Tibial nerve (tissue), 4 donors: ENCODE data around the gene KRT28. TPM values are rescaled to one million over a fixed set of nuclear protein-coding genes. Genes with fewer than 3 reads are reported as not detected.

ENCODE experiments used
- DNase-seq, 2 donors: peaks; one replicate each; pipeline ENCODE4 v3.0.0-alpha.2; 2019; ENCODE audit warnings: low spot score in 2 of 2
- H3K27ac ChIP-seq, 4 donors: fragments of 200-600 bp; sonication (generic) in 3 of 4; one replicate each; pipeline ENCODE4 v1.5.1; 2017 to 2019; ENCODE audit warnings: mild to moderate bottlenecking in 1 of 4
- H3K27me3 ChIP-seq, 2 donors: fragments of 200-600 bp; sonication (generic) in 1 of 2; one replicate each; pipeline versions ENCODE4 v1.5.1 to v1.6.0; 2017 to 2019
- H3K36me3 ChIP-seq, 3 donors: fragments of 200-600 bp; sonication (generic); one replicate each; pipeline ENCODE4 v1.5.1; 2018 to 2019
- H3K4me1 ChIP-seq, 4 donors: fragments of 200-600 bp; sonication (generic) in 3 of 4; one replicate each; pipeline ENCODE4 v1.5.1; 2017 to 2019
- H3K4me3 ChIP-seq, 4 donors: fragments of 200-600 bp; sonication (generic) in 3 of 4; one replicate each; pipeline ENCODE4 v1.5.1; 2017 to 2019; ENCODE audit warnings: mild to moderate bottlenecking in 1 of 4, moderate library complexity in 1 of 4
- H3K9me3 ChIP-seq, 4 donors: fragments of 200-600 bp; sonication (generic) in 3 of 4; one replicate each; pipeline ENCODE4 v1.5.1; 2017 to 2019
- EP300 ChIP-seq, 2 donors: sonication (generic); formaldehyde crosslinking; IDR thresholded peaks; one replicate each; pipeline ENCODE4 v1.6.1; 2017; ENCODE audit warnings: antibody characterized with exemption in 2 of 2, mild to moderate bottlenecking in 1 of 2
- POLR2A ChIP-seq, 2 donors: fragments of 450-650 bp; IDR thresholded peaks; one replicate each; pipeline ENCODE4 v1.6.1; 2017; ENCODE audit warnings: antibody characterized with exemption in 2 of 2, mild to moderate bottlenecking in 2 of 2, moderate library complexity in 2 of 2
- WGBS, 2 donors: methylation state at CpG; one replicate each; pipeline ENCODE4 v1.1.5; 2018; 5-methylcytosine and 5-hydroxymethylcytosine counted together
- total RNA-seq, 4 donors: library from RNA; depleted of rRNA; stranded (reverse); fragments of >200 nt; gene quantifications; one replicate each; pipeline ENCODE4 v1.1.0, GENCODE V29; 2016
- TF ChIP-seq, protein P1 (sequence below), 5 experiments: fragments of 200-600 bp in 3 of 5; fragments of 450-650 bp in 2 of 5; sonication (generic) in 3 of 5; IDR thresholded peaks; one replicate each; pipeline ENCODE4 v1.5.1; 2016 to 2019; ENCODE audit warnings: antibody characterized with exemption in 5 of 5, mild to moderate bottlenecking in 3 of 5, moderate library complexity in 2 of 5

Gene KRT28
- total RNA-seq, 4 donors from 2014 or later = not detected

DNA sequence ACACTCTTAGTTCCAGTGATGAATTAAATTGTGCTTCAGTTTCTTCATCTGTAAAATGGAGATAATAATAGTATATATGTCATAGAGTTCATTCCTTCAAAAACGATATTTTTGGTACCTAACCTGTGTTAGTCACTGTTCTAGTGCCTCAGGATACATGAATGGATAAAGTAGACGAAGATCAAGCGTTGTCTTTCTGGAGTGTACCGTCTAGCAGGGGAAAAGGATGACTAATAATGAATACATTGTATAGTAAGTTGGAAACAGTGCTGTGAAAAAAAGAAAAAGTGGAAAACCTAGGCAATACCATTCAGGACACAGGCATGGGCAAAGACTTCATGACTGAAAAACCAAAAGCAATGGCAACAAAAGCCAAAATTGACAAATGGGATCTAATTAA is 14.0 kb upstream of the KRT28 start:
- Histone ChIP-seq H3K27ac (no peak overlapping the region), H3K4me3 (no peak overlapping the region), H3K4me1 (peaks cover 0 to 11% (median 6%) of the 10 kb centered on the region in 4 donors), H3K27me3 (peaks cover 0 to 20% of the 10 kb centered on the region in 2 donors), H3K36me3 (peaks cover 0 to 12% (median 0%) of the 10 kb centered on the region in 3 donors), H3K9me3 (no peaks in the 10 kb centered on the region)
- no peak for TF ChIP-seq POLR2A (IDR thresholded peaks at IDR 0.05)
- TF ChIP-seq, protein P1, sequence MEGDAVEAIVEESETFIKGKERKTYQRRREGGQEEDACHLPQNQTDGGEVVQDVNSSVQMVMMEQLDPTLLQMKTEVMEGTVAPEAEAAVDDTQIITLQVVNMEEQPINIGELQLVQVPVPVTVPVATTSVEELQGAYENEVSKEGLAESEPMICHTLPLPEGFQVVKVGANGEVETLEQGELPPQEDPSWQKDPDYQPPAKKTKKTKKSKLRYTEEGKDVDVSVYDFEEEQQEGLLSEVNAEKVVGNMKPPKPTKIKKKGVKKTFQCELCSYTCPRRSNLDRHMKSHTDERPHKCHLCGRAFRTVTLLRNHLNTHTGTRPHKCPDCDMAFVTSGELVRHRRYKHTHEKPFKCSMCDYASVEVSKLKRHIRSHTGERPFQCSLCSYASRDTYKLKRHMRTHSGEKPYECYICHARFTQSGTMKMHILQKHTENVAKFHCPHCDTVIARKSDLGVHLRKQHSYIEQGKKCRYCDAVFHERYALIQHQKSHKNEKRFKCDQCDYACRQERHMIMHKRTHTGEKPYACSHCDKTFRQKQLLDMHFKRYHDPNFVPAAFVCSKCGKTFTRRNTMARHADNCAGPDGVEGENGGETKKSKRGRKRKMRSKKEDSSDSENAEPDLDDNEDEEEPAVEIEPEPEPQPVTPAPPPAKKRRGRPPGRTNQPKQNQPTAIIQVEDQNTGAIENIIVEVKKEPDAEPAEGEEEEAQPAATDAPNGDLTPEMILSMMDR (IDR thresholded peaks at IDR 0.05) = no peak
- no peak for TF ChIP-seq EP300 (IDR thresholded peaks at IDR 0.05)
- no peak for DNase-seq
- WGBS, 2 donors = 60 to 66% methylated on average over 4 of the region's 4 CpGs

DNA sequence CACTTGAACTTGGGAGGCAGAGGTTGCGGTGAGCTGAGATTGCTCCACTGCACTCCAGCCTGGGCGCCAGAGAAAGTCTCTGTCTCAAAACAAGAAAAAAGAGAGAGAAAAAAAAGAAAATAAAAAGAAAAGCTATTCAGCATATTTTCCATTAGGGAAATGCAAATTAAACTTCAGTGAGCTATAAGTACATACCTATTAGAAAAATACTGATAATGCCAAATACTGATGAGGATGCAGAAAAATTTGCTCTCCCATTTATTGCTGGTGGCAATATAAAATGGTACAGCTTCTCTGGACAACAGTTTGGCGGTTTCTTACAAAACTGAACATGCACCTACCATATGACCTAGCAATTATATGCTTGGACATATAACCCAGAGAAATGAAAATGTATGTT is 12.9 kb upstream of the KRT28 start:
- TF ChIP-seq, protein P1 (IDR thresholded peaks at IDR 0.05) = no peak
- TF ChIP-seq EP300 (IDR thresholded peaks at IDR 0.05) (no peak), POLR2A (IDR thresholded peaks at IDR 0.05) (no peak)
- WGBS, 2 donors = 86 to 88% methylated on average over 3 of the region's 3 CpGs
- Histone ChIP-seq H3K4me3 (no peak overlapping the region), H3K27ac (no peak overlapping the region), H3K9me3 (no peaks in the 10 kb centered on the region), H3K4me1 (peaks cover 0 to 5% (median 0%) of the 10 kb centered on the region in 4 donors), H3K36me3 (peaks cover 0 to 12% (median 0%) of the 10 kb centered on the region in 3 donors), H3K27me3 (peaks cover 0 to 31% of the 10 kb centered on the region in 2 donors)
- no peak for DNase-seq

DNA sequence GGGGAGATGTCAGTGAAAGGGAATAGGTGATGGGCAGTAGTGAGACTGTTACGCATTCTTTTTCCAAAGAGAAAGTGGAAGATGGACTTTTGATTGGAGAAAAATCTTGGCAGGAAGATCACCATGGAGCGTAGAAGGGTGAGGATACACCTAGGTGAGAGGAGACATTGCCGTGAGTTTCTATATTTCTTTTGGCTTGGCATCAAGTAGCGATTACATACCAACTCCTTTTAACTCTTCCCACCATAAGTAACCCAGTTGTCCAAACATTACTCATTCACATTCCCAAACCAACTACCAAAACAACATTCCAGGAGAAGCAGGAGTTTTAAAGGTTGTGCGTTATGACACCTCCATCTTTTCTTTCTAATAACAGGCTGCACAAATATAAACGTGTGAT is 10.7 kb upstream of the KRT28 start:
- Histone ChIP-seq H3K36me3 (no peaks in the 10 kb centered on the region), H3K9me3 (no peaks in the 10 kb centered on the region), H3K4me3 (no peak overlapping the region), H3K4me1 (no peaks in the 10 kb centered on the region), H3K27me3 (peaks cover 0 to 43% of the 10 kb centered on the region in 2 donors), H3K27ac (no peak overlapping the region)
- 56 to 68% methylated on average over 6 of the region's 6 CpGs for WGBS, 2 donors
- TF ChIP-seq, protein P1 (IDR thresholded peaks at IDR 0.05) = no peak
- no peak for TF ChIP-seq POLR2A (IDR thresholded peaks at IDR 0.05)
- TF ChIP-seq EP300 (IDR thresholded peaks at IDR 0.05) = no peak
- no peak for DNase-seq

DNA sequence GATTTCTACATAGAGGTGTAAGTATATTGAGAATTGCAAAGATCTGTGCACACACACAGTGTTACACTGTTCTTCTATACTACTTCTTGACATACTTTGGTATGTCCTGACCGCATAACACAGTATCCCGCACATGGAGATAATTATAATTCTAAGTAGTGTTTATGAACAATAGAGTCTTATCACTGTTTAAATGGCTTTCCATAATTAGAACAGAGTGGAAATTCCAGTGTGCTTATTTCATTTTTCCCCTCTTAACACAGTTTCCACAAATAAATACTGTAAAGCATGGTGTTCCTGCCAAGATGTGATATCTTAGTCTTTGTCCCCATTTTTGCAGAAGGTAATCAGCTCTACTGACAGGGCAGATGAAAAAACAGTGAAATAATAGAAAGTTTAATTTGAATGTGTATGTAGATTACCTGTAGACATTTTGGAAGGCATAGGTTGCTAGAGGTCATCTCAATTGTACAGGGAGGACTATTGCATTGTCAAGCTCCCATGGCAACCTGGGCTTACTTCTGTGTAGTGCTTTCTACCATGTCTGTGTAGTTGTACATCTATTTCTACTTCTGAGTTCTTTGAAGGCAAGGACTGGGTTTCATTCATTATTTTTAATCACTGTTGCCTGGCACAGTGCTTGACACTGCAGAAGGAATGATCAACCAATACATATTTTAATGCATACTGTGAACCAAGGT is 10.1 kb upstream of the KRT28 start:
- Histone ChIP-seq H3K4me1 (no peaks in the 10 kb centered on the region), H3K36me3 (no peaks in the 10 kb centered on the region), H3K4me3 (no peak overlapping the region), H3K27ac (no peak overlapping the region), H3K9me3 (no peaks in the 10 kb centered on the region), H3K27me3 (peaks cover 0 to 49% of the 10 kb centered on the region in 2 donors)
- TF ChIP-seq POLR2A (IDR thresholded peaks at IDR 0.05) = no peak
- TF ChIP-seq EP300 (IDR thresholded peaks at IDR 0.05) = no peak
- TF ChIP-seq, protein P1 (IDR thresholded peaks at IDR 0.05) = no peak
- no peak for DNase-seq
- 24 to 33% methylated on average over 2 of the region's 2 CpGs for WGBS, 2 donors

DNA sequence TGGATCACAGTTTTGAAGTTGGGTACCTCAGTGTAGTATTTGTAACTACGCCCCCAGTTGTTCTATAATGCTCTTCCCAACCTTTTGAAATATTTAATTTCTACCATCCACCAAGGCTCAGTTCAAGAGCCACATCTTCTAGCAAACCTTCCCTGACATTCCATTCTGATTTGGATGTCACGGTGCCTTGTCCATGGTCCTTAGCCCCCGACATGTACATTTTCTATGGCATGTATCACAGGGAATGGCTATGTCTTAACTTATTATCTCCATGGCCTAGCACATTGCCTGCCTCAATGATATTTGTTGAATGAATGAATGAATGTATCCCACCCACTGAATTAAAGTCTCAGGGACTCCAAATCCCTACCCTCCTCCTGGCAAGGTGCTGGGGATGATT is 6.4 kb upstream of the KRT28 start:
- WGBS, 2 donors = 67 to 73% methylated on average over 3 of the region's 3 CpGs
- Histone ChIP-seq H3K36me3 (no peaks in the 10 kb centered on the region), H3K4me3 (no peak overlapping the region), H3K9me3 (no peaks in the 10 kb centered on the region), H3K27ac (no peak overlapping the region), H3K4me1 (peaks cover 0 to 6% (median 0%) of the 10 kb centered on the region in 4 donors), H3K27me3 (peaks cover 0 to 70% of the 10 kb centered on the region in 2 donors)
- DNase-seq = no peak
- no peak for TF ChIP-seq EP300 (IDR thresholded peaks at IDR 0.05)
- TF ChIP-seq, protein P1 (IDR thresholded peaks at IDR 0.05) = no peak
- no peak for TF ChIP-seq POLR2A (IDR thresholded peaks at IDR 0.05)
